ENCODE results near the gene UNC13B.

UNC13B gene

GRCh38 chr9:35286381-35286780, 124.6 kb downstream of the UNC13B start:
- Histone ChIP-seq H3K9me3 (ENCODE audit: low read length) (no peaks in the 10 kb centered on the region), H3K4me1 (ENCODE audit: insufficient read depth, low read length) (no peaks in the 10 kb centered on the region), H3K4me3 (ENCODE audit: low read depth in 1 of 2, low read length in 2 of 2) (no peak overlapping the region), H3K27me3 (ENCODE audit: control insufficient read depth in 1 of 2, insufficient read depth in 2 of 2, low read length in 2 of 2) (no peaks in the 10 kb centered on the region), H3K27ac (ENCODE audit: low read depth, low read length) (no peak overlapping the region), H3K9ac (ENCODE audit: low read length) (no peak overlapping the region), H3K36me3 (ENCODE audit: insufficient read depth, low read length) (no peaks in the 10 kb centered on the region)

DNA sequence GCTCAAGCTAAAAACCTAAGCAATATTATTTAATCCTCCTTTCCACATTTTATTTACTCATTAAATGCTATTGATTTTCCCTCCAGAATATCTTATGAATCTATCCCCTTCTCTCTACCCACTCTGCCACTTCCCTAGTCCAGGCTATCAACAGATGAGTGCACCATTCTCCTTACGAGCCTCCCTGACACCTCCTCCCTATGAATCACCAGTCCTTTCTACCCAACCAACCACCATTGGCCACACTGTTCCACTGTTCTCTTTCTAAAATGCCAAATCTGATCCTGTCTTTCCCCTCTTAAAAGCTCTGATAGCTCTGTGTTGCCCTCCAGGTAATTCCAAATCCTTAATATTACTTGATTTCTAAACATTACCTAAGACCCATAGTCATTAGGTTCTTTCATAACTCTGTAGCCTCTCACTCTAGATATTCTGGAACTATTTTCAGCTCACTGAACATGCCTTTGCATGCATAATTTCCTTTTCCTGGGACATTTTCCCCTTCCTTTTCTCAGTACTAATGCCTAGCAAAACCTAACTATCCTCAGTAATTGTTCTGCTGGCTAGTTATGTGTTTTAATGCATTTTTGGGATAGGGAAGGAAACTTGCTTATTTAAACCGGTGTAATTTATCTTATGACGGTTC, 126.3 kb downstream of the UNC13B start:
- H3K4me1 ChIP-seq (ENCODE audit: insufficient read depth, low read length), result no peaks in the 10 kb centered on the region
- no peak overlapping the region for H3K27ac ChIP-seq (ENCODE audit: low read depth, low read length)
- no peaks in the 10 kb centered on the region for H3K36me3 ChIP-seq (ENCODE audit: insufficient read depth, low read length)
- no peak overlapping the region for H3K9ac ChIP-seq (ENCODE audit: low read length)
- H3K27me3 ChIP-seq (ENCODE audit: control insufficient read depth in 1 of 2, insufficient read depth in 2 of 2, low read length in 2 of 2), result no peaks in the 10 kb centered on the region
- H3K9me3 ChIP-seq (ENCODE audit: low read length), result no peaks in the 10 kb centered on the region
- no peak overlapping the region for H3K4me3 ChIP-seq (ENCODE audit: low read depth in 1 of 2, low read length in 2 of 2)

DNA sequence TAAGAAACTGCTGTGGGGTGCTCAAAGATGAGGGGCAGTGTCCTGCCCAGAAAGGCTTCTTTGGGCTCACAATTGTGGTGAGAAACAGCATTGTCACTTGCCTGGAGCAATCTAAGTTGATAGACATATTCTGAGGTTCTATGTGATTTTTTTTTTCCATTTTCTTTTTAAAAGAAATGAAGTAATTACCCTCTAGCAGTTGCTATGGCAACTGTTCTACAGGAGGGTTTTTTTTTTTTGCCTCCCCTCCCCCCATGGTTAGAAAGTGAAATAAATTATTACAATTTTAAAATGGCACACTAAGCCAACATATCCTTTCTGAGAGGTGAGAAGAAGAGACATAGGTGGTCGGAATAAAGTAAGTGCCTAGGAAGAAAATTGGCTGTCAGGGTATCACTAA, 127.0 kb downstream of the UNC13B start:
- H3K36me3 ChIP-seq (ENCODE audit: insufficient read depth, low read length), result no peaks in the 10 kb centered on the region
- no peak overlapping the region for H3K27ac ChIP-seq (ENCODE audit: low read depth, low read length)
- H3K4me1 ChIP-seq (ENCODE audit: insufficient read depth, low read length), result no peaks in the 10 kb centered on the region
- no peak overlapping the region for H3K9ac ChIP-seq (ENCODE audit: low read length)
- no peaks in the 10 kb centered on the region for H3K9me3 ChIP-seq (ENCODE audit: low read length)
- H3K4me3 ChIP-seq (ENCODE audit: low read depth in 1 of 2, low read length in 2 of 2), result no peak overlapping the region
- no peaks in the 10 kb centered on the region for H3K27me3 ChIP-seq (ENCODE audit: control insufficient read depth in 1 of 2, insufficient read depth in 2 of 2, low read length in 2 of 2)

GRCh38 chr9:35293376-35293964, 131.7 kb downstream of the UNC13B start:
- Histone ChIP-seq H3K36me3 (ENCODE audit: insufficient read depth, low read length) (peaks cover 6% of the 10 kb centered on the region), H3K27me3 (ENCODE audit: control insufficient read depth in 1 of 2, insufficient read depth in 2 of 2, low read length in 2 of 2) (no peaks in the 10 kb centered on the region), H3K4me3 (ENCODE audit: low read depth in 1 of 2, low read length in 2 of 2) (no peak overlapping the region), H3K4me1 (ENCODE audit: insufficient read depth, low read length) (no peaks in the 10 kb centered on the region), H3K27ac (ENCODE audit: low read depth, low read length) (no peak overlapping the region), H3K9me3 (ENCODE audit: low read length) (no peaks in the 10 kb centered on the region), H3K9ac (ENCODE audit: low read length) (no peak overlapping the region)

GRCh38 chr9:35294066-35294465, 132.3 kb downstream of the UNC13B start:
- no peak overlapping the region for H3K27ac ChIP-seq (ENCODE audit: low read depth, low read length)
- H3K9me3 ChIP-seq (ENCODE audit: low read length), result no peaks in the 10 kb centered on the region
- H3K4me3 ChIP-seq (ENCODE audit: low read depth in 1 of 2, low read length in 2 of 2), result no peak overlapping the region
- H3K27me3 ChIP-seq (ENCODE audit: control insufficient read depth in 1 of 2, insufficient read depth in 2 of 2, low read length in 2 of 2), result no peaks in the 10 kb centered on the region
- H3K9ac ChIP-seq (ENCODE audit: low read length), result no peak overlapping the region
- no peaks in the 10 kb centered on the region for H3K4me1 ChIP-seq (ENCODE audit: insufficient read depth, low read length)
- H3K36me3 ChIP-seq (ENCODE audit: insufficient read depth, low read length), result peaks cover 6% of the 10 kb centered on the region

DNA sequence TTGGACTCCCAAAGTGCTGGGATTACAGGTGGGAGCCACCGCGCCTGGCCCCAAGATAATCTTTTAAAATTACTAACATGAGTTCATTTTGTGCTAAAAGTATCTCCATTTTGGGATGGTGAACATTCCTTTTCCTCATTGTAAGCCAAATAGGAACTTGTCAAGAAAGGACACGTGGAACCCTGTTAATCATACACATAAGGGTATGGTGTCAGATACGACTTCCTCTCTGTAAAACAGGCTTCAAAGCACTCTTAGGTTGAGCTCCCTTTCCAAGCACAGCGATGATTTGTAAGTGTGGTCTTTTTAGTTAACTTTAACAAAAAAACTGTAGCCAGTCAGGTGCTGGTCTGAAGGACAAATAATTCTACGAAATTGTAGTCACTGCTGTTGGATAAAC, 132.7 kb downstream of the UNC13B start:
- Histone ChIP-seq H3K36me3 (ENCODE audit: insufficient read depth, low read length) (peaks cover 6% of the 10 kb centered on the region), H3K4me1 (ENCODE audit: insufficient read depth, low read length) (no peaks in the 10 kb centered on the region)

DNA sequence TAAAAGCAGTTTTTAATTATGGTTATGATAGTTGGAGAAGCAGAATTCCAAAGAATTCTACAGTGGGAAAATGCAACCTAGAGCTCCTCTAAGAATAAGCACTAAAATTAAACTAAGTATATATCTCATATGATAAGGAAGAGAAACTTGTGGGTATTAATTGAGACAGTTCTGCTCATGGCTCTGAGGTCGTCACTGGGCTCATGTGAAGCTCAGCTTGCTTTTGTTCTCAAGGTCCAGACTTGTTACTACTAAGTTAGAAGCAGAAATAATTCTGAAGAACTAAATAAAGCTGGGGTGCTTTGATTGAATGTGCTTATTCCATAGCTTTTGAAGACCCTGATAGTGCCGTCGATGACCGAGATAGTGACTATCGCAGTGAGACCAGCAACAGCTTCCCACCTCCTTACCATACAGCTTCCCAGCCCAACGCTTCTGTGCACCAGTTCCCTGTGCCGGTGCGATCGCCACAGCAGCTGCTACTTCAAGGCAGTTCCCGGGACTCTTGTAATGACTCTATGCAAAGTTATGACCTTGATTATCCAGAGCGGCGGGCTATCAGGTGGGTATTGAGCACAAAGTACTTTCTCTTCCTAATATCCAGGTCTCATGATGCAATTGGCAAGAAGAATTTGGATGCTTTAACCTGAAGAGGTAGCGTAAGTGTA, 133.7 kb downstream of the UNC13B start:
- Histone ChIP-seq H3K4me3 (ENCODE audit: low read depth in 1 of 2, low read length in 2 of 2) (no peak overlapping the region), H3K9ac (ENCODE audit: low read length) (no peak overlapping the region), H3K9me3 (ENCODE audit: low read length) (no peaks in the 10 kb centered on the region), H3K36me3 (ENCODE audit: insufficient read depth, low read length) (peaks cover 10% of the 10 kb centered on the region), H3K27ac (ENCODE audit: low read depth, low read length) (no peak overlapping the region), H3K27me3 (ENCODE audit: control insufficient read depth in 1 of 2, insufficient read depth in 2 of 2, low read length in 2 of 2) (no peaks in the 10 kb centered on the region), H3K4me1 (ENCODE audit: insufficient read depth, low read length) (no peaks in the 10 kb centered on the region)

More for the DNA sequence above, 132.7 kb downstream of the UNC13B start:
- Histone ChIP-seq H3K9me3 (ENCODE audit: low read length) (no peaks in the 10 kb centered on the region), H3K27me3 (ENCODE audit: control insufficient read depth in 1 of 2, insufficient read depth in 2 of 2, low read length in 2 of 2) (no peaks in the 10 kb centered on the region), H3K4me3 (ENCODE audit: low read depth in 1 of 2, low read length in 2 of 2) (no peak overlapping the region), H3K27ac (ENCODE audit: low read depth, low read length) (no peak overlapping the region), H3K9ac (ENCODE audit: low read length) (no peak overlapping the region)

- Histone ChIP-seq H3K4me3 (ENCODE audit: low read depth in 1 of 2, low read length in 2 of 2) (no peak overlapping the region), H3K9ac (ENCODE audit: low read length) (no peak overlapping the region), H3K27me3 (ENCODE audit: control insufficient read depth in 1 of 2, insufficient read depth in 2 of 2, low read length in 2 of 2) (no peaks in the 10 kb centered on the region), H3K36me3 (ENCODE audit: insufficient read depth, low read length) (peaks cover 4% of the 10 kb centered on the region), H3K27ac (ENCODE audit: low read depth, low read length) (no peak overlapping the region), H3K4me1 (ENCODE audit: insufficient read depth, low read length) (no peaks in the 10 kb centered on the region), H3K9me3 (ENCODE audit: low read length) (no peaks in the 10 kb centered on the region)
These were observed 141.8 kb downstream of the UNC13B start for GRCh38 chr9:35303567-35303966.

GRCh38 chr9:35306283-35306682, 144.5 kb downstream of the UNC13B start:
- H3K4me1 ChIP-seq (ENCODE audit: insufficient read depth, low read length), result no peaks in the 10 kb centered on the region
- H3K4me3 ChIP-seq (ENCODE audit: low read depth in 1 of 2, low read length in 2 of 2), result no peak overlapping the region
- H3K9me3 ChIP-seq (ENCODE audit: low read length), result no peaks in the 10 kb centered on the region
- no peak overlapping the region for H3K9ac ChIP-seq (ENCODE audit: low read length)
- peaks cover 12% of the 10 kb centered on the region for H3K36me3 ChIP-seq (ENCODE audit: insufficient read depth, low read length)
- H3K27ac ChIP-seq (ENCODE audit: low read depth, low read length), result no peak overlapping the region
- no peaks in the 10 kb centered on the region for H3K27me3 ChIP-seq (ENCODE audit: control insufficient read depth in 1 of 2, insufficient read depth in 2 of 2, low read length in 2 of 2)

DNA sequence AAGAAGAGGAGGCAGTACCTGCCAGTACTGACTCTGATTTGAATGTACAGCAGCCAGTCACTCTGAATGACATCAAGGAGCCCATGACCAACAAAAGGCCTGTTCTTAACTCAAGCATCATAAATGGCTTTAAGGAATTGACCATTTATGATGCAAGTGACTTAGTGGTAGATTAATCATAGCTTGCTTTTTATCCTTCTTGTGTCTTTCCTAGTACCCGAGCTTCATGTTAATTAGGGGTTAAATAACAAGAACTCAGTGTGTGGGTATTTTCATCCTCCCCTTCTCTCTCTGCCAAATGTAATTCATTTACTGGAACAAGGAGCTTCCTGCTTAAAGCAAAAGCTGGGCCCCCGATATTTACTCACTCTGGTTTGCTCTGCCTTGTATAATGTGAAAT, 146.5 kb downstream of the UNC13B start:
- H3K9me3 ChIP-seq (ENCODE audit: low read length), result no peaks in the 10 kb centered on the region
- no peak overlapping the region for H3K4me3 ChIP-seq (ENCODE audit: low read depth in 1 of 2, low read length in 2 of 2)
- H3K9ac ChIP-seq (ENCODE audit: low read length), result no peak overlapping the region
- H3K27ac ChIP-seq (ENCODE audit: low read depth, low read length), result no peak overlapping the region
- H3K27me3 ChIP-seq (ENCODE audit: control insufficient read depth in 1 of 2, insufficient read depth in 2 of 2, low read length in 2 of 2), result no peaks in the 10 kb centered on the region
- H3K36me3 ChIP-seq (ENCODE audit: insufficient read depth, low read length), result peaks cover 12% of the 10 kb centered on the region
- no peaks in the 10 kb centered on the region for H3K4me1 ChIP-seq (ENCODE audit: insufficient read depth, low read length)

- no peak overlapping the region for H3K27ac ChIP-seq (ENCODE audit: low read depth, low read length)
These were observed 150.3 kb downstream of the UNC13B start for GRCh38 chr9:35311891-35312639.

More at GRCh38 chr9:35311891-35312639, 150.3 kb downstream of the UNC13B start:
- Histone ChIP-seq H3K36me3 (ENCODE audit: insufficient read depth, low read length) (peaks cover 19% of the 10 kb centered on the region), H3K4me1 (ENCODE audit: insufficient read depth, low read length) (no peaks in the 10 kb centered on the region), H3K9ac (ENCODE audit: low read length) (no peak overlapping the region), H3K4me3 (ENCODE audit: low read depth in 1 of 2, low read length in 2 of 2) (no peak overlapping the region), H3K27me3 (ENCODE audit: control insufficient read depth in 1 of 2, insufficient read depth in 2 of 2, low read length in 2 of 2) (no peaks in the 10 kb centered on the region), H3K9me3 (ENCODE audit: low read length) (no peaks in the 10 kb centered on the region)
